Suprapubic skin (tissue), 4 donors: ENCODE measurements around the gene LDHAL6A. TPM values are rescaled to one million over a fixed set of nuclear protein-coding genes. Genes with fewer than 3 reads are reported as not detected.

Experiments used
- DNase-seq, 2 donors: peaks; one replicate each; pipeline ENCODE4 v3.0.0-alpha.2; 2019; ENCODE audit warnings: low spot score in 2 of 2
- H3K27ac ChIP-seq: fragments of 200-600 bp; sonication (generic); one replicate; pipeline ENCODE4 v1.5.1; 2019
- H3K27me3 ChIP-seq: fragments of 200-600 bp; sonication (generic); one replicate; pipeline ENCODE4 v1.5.1; 2019
- H3K36me3 ChIP-seq: fragments of 200-600 bp; sonication (generic); one replicate; pipeline ENCODE4 v1.5.1; 2019
- H3K4me1 ChIP-seq: fragments of 200-600 bp; sonication (generic); one replicate; pipeline ENCODE4 v1.5.1; 2019
- H3K4me3 ChIP-seq: fragments of 200-600 bp; sonication (generic); one replicate; pipeline ENCODE4 v1.5.1; 2019; ENCODE audit warnings: mild to moderate bottlenecking
- H3K9me3 ChIP-seq: fragments of 200-600 bp; sonication (generic); one replicate; pipeline ENCODE4 v1.5.1; 2019
- EP300 ChIP-seq: sonication (generic); formaldehyde crosslinking; IDR thresholded peaks from one replicate; pipeline ENCODE4 v1.6.1; 2017; ENCODE audit warnings: antibody characterized with exemption
- POLR2A ChIP-seq, 2 donors: fragments of 450-650 bp; IDR thresholded peaks; one replicate each; pipeline ENCODE4 v1.6.1; 2017; ENCODE audit warnings: antibody characterized with exemption in 2 of 2, mild to moderate bottlenecking in 2 of 2, moderate library complexity in 2 of 2
- POLR2AphosphoS5 ChIP-seq, 3 donors: sonication (generic); formaldehyde crosslinking; IDR thresholded peaks; one replicate each; pipeline ENCODE4 v1.6.1; 2017; ENCODE audit warnings: antibody characterized with exemption in 3 of 3
- WGBS: methylation state at CpG from one replicate; pipeline ENCODE4 v1.1.5; 2018; 5-methylcytosine and 5-hydroxymethylcytosine counted together
- total RNA-seq, 4 donors: library from RNA; depleted of rRNA; stranded (reverse); fragments of >200 nt; gene quantifications; one replicate each; pipeline ENCODE4 v1.1.0, GENCODE V29; 2016
- TF ChIP-seq, protein P1 (sequence below), 2 donors: fragments of 200-600 bp in 1 of 2; fragments of 450-650 bp in 1 of 2; sonication (generic) in 1 of 2; IDR thresholded peaks; one replicate each; pipeline ENCODE4 v1.5.1; 2016 to 2019; ENCODE audit warnings: antibody characterized with exemption in 2 of 2, mild to moderate bottlenecking in 1 of 2, moderate library complexity in 1 of 2

LDHAL6A gene
- total RNA-seq, 4 donors from 2014 or later: not detected

DNA sequence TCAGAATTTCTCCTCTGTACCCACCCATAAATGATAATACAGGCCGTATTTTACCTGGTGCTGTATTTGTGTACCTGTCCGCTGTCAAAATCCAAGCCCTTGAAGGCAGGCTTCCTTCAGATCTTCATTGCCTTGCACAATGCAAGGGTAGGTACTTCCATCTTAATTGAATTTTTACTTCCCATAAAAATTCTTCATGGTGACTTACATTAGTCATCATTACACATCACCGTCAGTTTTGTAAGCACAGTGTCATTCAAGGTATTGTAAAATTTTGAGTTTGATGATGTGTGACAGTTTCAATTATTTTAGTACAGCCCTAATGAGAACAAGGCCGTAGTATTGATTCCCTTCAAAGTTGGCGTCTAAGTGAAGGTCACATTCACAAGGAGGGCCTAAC lies 71.9 kb downstream of the LDHAL6A start:
- TF ChIP-seq POLR2A (IDR thresholded peaks at IDR 0.05) (no peak), POLR2AphosphoS5 (IDR thresholded peaks at IDR 0.05) (no peak), EP300 (no peak)
- TF ChIP-seq, protein P1, sequence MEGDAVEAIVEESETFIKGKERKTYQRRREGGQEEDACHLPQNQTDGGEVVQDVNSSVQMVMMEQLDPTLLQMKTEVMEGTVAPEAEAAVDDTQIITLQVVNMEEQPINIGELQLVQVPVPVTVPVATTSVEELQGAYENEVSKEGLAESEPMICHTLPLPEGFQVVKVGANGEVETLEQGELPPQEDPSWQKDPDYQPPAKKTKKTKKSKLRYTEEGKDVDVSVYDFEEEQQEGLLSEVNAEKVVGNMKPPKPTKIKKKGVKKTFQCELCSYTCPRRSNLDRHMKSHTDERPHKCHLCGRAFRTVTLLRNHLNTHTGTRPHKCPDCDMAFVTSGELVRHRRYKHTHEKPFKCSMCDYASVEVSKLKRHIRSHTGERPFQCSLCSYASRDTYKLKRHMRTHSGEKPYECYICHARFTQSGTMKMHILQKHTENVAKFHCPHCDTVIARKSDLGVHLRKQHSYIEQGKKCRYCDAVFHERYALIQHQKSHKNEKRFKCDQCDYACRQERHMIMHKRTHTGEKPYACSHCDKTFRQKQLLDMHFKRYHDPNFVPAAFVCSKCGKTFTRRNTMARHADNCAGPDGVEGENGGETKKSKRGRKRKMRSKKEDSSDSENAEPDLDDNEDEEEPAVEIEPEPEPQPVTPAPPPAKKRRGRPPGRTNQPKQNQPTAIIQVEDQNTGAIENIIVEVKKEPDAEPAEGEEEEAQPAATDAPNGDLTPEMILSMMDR (IDR thresholded peaks at IDR 0.05): no peak
- 29% methylated on average over 5 of the region's 5 CpGs for WGBS
- Histone ChIP-seq H3K27me3 (no peaks in the 10 kb centered on the region), H3K4me1 (peaks cover 27% of the 10 kb centered on the region), H3K27ac (peak overlapping the region; percentile 94), H3K36me3 (peaks cover 4% of the 10 kb centered on the region), H3K9me3 (no peaks in the 10 kb centered on the region), H3K4me3 (peak overlapping the region; percentile 89)
- no peak for DNase-seq

Other genes starting within 250 kb of the LDHAL6A start
- gene SAA4, start 219.1 kb upstream of the LDHAL6A start, total RNA-seq: 1 to 10 TPM in 1 of 4 donors, not detected in 3; 5.1 TPM
- 10 to 100 TPM in 3 of 4 donors, not detected in 1; 15.0 to 30.4 (median 16.2) TPM for gene SAA2, start 207.2 kb upstream of the LDHAL6A start, total RNA-seq
- 10 to 100 TPM; 10.5 to 79.1 (median 49.1) TPM for gene SAA1, start 189.6 kb upstream of the LDHAL6A start, total RNA-seq
- gene HPS5, start 133.7 kb upstream of the LDHAL6A start, total RNA-seq: 10 to 100 TPM; 14.9 to 27.0 (median 22.6) TPM
- 100 to 1,000 TPM in 1 of 4 donors, 10 to 100 TPM in 3; 48.6 to 121 (median 50.4) TPM for gene GTF2H1, start 133.3 kb upstream of the LDHAL6A start, total RNA-seq
- 100 to 1,000 TPM; 438 to 724 (median 616) TPM for gene LDHA, start 61.3 kb upstream of the LDHAL6A start, total RNA-seq
- gene LDHC, start 43.5 kb upstream of the LDHAL6A start, total RNA-seq: not detected
- 10 to 100 TPM; 67.8 to 80.0 (median 71.8) TPM for gene TSG101, start 71.1 kb downstream of the LDHAL6A start, total RNA-seq
- gene UEVLD, start 132.9 kb downstream of the LDHAL6A start, total RNA-seq: 10 to 100 TPM; 24.1 to 46.1 (median 32.8) TPM
- gene MISFA, start 143.9 kb downstream of the LDHAL6A start, total RNA-seq: 1 to 10 TPM in 2 of 4 donors, not detected in 2; 2.7 to 5.1 TPM
- gene SPTY2D1, start 178.5 kb downstream of the LDHAL6A start, total RNA-seq: 10 to 100 TPM; 17.6 to 31.4 (median 27.3) TPM
- 10 to 100 TPM; 17.1 to 57.0 (median 41.1) TPM for gene TMEM86A, start 242.9 kb downstream of the LDHAL6A start, total RNA-seq